Left renal cortex interstitium (tissue), 4 donors: Measurements from ENCODE around the gene NRL. TPM values are rescaled to one million over a fixed set of nuclear protein-coding genes. Genes with fewer than 3 reads are reported as not detected.
"Not testable (repeated sequence)": the region's sequence is repeated elsewhere in the genome, so short reads cannot be mapped to it uniquely, and the experiment has no call there.

Experiments used
- DNase-seq, 4 donors: peaks; one replicate each; pipeline ENCODE4 v3.0.0-alpha.2; 2013; ENCODE audit warnings: low read depth in 4 of 4, low spot score in 2 of 4, missing footprints in 1 of 4
- polyA plus RNA-seq, 4 donors: library from polyadenylated mRNA; unstranded; fragments of 120-200 nt; gene quantifications; one replicate each; pipeline ENCODE4 v1.2.1, GENCODE V29; 2013; ENCODE audit not compliant: insufficient read length in 4 of 4

NRL gene
- polyA plus RNA-seq, 4 donors, result 2.2 to 5.2 (median 3.0) TPM

DNA sequence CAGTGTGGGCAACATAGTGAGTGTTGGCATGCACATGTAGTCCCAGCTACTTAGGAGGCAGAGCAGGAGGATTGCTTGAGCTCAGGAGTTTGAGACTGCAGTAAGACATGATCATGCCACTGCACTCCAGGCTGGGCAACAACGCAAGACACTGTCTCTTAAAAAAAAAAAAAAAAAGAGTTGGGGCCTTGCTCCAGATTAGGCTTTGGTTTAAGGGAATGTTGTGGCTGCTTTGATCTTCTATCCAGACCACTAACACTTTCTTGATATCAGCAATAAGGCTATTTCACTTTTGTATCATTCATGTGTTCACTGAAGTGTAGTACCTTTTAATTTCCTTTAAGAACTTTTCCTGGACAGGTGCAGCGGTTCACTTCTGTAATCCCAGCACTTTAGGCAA, 12.9 kb upstream of the NRL start:
- no peak for DNase-seq

DNA sequence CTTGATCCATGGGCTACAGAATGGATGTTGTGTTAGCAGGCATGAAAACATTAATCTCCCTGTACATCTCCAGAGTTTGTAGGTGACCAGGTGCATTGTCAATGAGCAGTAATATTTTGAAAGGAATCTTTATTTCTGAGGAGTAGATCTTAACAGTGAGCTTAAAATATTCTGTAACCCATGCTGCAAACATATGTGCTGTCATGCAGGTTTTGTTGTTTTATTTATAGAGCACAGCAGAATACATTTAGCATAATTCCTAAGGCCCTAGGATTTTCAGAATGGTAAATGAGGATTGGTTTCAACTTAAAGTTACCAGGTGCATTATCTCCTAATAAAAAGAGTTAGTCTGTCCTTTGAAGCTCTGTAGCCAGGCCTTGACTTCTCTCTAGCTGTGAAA, 12.2 kb upstream of the NRL start:
- no peak for DNase-seq

GRCh38 chr14:24123424-24124417, 9.0 kb upstream of the NRL start:
- DNase-seq, result no peak

DNA sequence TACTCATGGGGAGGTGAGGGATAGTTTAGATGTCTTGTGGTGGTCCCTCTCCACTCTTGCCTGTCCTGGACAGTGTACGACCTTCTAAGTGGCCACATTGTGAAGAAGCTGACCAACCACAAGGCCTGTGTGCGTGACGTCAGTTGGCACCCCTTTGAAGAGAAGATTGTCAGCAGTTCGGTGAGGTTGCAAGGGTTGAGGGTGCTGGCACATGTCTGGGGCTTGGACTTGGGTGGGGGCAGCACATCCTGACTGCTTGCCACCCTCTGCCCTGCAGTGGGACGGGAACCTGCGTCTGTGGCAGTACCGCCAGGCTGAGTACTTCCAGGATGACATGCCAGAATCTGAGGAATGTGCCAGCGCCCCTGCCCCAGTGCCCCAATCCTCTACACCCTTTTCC, 8.1 kb upstream of the NRL start:
- DNase-seq, result no peak

- DNase-seq, result no peak
Observed at GRCh38 chr14:24122416-24122815, 7.7 kb upstream of the NRL start.

DNA sequence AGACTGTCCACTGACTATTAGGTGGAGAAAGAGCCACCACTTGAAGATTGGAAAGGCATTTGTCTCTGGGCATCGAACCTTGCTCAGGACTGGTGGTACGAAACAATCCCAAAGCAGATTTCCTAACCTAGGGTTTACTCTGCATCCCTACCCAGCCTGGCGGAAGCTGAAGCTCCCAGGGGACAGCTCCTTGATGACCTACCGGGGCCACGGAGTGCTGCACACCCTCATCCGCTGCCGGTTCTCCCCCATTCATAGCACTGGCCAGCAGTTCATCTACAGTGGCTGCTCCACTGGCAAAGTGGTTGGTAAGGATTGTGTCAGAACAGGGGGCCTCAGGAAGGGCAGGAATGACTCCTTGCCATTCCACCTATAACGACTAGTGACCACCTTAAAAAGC, 6.5 kb upstream of the NRL start:
- no peak for DNase-seq

DNA sequence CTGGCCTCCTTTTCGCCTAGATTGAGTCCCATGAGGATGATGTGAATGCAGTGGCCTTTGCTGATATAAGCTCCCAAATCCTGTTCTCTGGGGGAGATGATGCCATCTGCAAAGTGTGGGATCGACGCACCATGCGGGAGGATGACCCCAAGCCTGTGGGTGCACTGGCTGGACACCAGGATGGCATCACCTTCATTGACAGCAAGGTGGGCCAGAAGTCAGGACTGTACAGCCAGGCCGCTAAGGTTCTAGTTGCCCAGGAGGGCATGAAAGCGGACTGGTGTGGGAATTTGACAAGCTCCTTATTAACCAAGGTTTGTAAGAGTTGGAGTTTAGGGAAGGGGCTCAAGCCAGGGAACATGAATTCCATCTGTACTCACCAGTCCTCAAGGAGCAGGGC, 4.9 kb upstream of the NRL start:
- no peak for DNase-seq

DNA sequence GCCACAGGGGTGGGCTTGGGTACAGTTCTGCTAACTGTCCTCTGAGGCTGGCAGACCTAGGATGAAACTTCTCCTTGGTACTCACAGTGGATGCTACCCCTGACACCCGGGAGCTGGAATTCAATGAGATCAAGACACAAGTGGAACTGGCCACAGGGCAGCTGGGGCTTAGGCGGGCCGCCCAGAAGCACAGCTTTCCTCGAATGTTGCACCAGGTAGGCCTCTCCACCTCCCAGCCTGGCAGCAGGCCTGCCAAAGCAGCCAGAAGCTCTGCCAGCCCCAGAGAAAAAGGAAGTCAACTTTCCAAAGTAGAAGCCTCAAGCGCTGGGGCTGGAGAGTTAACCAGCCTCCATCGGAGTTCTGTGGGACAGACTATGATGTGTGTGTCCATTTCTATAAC, 2.4 kb upstream of the NRL start:
- DNase-seq, result no peak

DNA sequence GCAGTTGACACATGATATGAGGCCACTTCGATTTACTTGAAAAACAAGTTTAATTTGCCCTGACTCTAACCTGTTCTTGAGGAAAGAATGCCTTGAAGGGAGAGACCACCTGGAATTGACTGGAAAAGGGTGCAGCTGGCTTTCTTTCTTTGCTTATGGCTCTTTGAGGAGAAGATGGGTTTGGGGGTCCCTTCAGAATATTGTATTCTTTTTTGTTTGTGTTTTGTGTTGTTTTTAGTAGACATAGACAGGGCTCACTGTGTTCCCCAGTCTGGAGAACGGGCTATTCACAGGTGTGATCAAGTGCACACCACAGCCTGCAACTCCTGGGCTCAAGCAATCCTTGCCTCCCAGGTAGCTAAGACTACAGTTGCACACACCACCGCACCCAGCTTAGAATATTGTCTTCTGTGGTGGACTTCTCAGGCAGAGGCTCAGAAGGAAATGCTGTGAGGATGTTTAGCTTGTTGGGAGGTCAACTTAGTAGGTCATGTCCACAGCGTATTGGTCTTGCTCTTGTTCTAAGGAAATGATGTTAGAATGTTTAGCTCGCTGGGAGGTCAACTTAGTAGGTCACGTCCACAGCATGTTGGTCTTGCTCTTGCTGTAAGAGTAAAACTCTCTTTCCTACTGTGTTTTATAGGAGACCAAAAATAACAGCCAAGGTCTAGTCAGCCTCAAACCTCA, 1.5 kb upstream of the NRL start:
- DNase-seq, result no peak

GRCh38 chr14:24115422-24116127, 826 bp upstream of the NRL start:
- no peak for DNase-seq

DNA sequence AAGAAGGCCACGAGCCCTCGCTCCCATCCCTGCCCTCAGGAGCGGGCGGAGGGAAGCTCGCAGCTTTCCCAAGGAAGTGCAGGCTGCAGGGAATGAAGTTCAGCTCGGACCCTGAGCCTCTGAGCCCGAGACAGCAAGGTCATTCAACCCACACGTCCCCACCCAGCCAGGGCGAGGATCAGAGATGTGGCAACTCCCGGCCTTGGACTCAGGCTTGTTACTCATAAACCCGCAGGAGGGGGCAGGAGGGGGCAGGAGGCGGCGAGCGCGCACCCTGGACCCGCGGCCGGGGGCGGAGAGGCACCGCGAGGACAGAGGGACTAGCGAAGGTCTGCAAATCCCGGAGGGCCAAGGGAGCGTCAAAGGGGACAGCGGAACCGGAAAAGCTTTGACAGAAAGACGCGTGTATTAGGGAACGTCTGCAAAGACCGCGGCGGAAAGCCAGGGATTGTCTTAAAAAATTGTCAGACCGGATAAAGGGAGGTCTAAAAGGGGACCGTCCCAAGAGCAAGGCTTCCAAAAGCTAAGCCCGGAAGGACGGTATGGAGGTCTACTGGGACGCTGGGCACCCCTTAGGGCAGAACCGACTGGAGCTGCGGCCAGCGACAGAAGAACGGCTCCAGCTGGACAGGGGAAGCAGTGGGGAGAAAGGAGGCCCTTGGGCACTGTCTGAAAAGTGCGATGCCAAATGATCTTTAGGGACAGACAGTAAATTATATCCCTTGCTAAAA, 783 bp downstream of the NRL start:
- DNase-seq, result peak in 2 of 4 donors; percentile 69 to 99

- DNase-seq, result no peak
Observed at GRCh38 chr14:24113379-24113800, 1.4 kb downstream of the NRL start.

- no peak for DNase-seq
Observed at GRCh38 chr14:24110523-24110922, 4.2 kb downstream of the NRL start.

DNA sequence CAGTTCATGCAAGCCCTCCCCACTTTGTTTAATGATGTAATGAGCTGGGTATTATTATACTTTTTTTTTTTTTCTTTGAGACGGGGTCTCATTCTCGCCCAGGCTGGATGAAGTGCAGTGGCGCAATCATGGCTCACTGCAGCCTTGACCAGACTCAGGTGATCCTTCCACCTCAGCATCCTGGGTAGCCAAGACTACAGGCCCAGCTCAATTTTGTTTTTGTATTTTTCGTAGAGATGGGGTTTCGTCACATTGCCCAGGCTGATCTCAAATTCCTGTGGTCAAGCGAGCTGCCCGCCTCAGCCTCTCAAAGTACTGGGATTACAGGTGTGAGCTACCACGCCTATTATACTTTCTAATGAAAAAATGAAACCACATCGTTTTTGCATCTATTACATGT, 4.7 kb downstream of the NRL start:
- no peak for DNase-seq

GRCh38 chr14:24108336-24108874, 6.3 kb downstream of the NRL start:
- no peak for DNase-seq

GRCh38 chr14:24106672-24107271, 8.0 kb downstream of the NRL start:
- no peak for DNase-seq

DNA sequence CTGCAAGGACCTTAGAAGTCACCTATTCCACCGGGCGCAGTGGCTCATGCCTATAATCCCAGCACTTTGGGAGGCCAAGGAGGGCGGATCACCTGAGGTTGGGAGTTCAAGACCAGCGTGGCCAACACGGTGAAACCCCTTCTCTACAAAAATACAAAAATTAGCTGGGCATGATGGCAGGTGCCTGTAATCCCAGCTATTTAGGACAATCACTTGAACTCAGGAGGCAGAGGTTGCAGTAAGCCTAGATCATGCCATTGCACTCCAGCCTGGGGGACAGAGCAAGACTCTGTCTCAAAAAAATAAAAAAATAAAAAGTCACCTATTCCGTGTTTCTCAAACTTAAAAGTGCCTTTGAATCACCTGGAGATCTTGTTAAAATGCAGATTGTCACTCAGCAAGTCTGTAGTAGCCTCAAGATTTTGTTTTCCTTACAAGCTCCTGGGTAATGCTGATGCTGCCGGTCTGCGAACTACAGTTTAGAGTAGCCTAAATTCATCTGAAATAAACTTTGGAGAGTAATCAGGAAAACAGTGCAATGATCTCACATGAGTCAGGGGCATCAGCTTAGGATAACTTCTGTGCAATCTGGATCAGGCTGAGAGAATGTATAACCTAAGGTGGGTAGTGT, 9.0 kb downstream of the NRL start:
- DNase-seq, result not testable (repeated sequence)

DNA sequence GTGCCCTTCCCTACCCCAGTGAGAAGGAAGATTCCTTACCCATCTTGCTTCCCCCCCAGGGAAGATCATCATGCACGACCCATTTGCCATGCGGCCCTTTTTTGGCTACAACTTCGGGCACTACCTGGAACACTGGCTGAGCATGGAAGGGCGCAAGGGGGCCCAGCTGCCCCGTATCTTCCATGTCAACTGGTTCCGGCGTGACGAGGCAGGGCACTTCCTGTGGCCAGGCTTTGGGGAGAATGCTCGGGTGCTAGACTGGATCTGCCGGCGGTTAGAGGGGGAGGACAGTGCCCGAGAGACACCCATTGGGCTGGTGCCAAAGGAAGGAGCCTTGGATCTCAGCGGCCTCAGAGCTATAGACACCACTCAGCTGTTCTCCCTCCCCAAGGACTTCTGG, 11.3 kb downstream of the NRL start:
- no peak for DNase-seq

DNA sequence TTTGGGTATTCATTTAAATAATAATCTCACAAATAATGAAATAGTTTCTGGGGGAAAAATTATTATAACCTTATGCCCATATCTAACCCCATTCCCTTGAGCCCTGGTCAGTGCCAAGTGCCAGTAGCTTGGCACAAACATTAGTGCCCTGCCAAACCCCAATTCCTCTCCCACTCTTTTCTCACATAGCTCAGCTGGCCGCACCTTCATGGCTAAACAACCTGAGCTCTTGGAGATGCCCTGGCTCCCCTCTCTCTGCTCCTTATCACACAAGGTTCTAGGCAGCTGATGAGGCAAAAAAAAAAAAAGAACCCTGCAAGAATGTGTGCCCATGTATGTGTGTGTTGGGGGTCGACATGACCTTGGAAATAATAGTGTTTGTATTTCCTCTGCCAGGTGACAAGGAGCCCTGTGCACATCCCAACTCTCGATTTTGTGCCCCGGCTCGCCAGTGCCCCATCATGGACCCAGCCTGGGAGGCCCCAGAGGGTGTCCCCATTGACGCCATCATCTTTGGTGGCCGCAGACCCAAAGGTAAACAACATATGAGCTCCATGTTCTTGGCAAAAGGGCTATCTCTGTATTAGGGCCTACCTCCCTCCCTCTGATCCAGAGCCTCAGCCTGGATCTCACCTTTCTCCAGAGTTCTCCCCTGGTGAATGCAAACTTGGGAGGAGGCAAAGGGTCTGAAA, 12.2 kb downstream of the NRL start:
- DNase-seq, result no peak
